Omental fat pad (tissue), 4 donors: ENCODE results near the gene PADI1. TPM values are rescaled to one million over a fixed set of nuclear protein-coding genes. Genes with fewer than 3 reads are reported as not detected.

ENCODE experiments used
- ATAC-seq: fragments of 150-250 bp; one replicate; pipeline ENCODE4 v1.9.1; 2016; ENCODE audit warnings: mild to moderate bottlenecking, moderate library complexity; ENCODE audit not compliant: low FRiP score
- DNase-seq: peaks from one replicate; pipeline ENCODE4 v3.0.0-alpha.2; 2019; ENCODE audit warnings: low spot score
- CTCF ChIP-seq, 3 donors: fragments of 450-650 bp; IDR thresholded peaks; one replicate each; pipeline ENCODE4 v1.5.1; 2016 to 2017; ENCODE audit warnings: antibody characterized with exemption in 3 of 3, mild to moderate bottlenecking in 3 of 3, moderate library complexity in 2 of 3
- total RNA-seq, 4 donors: library from RNA; depleted of rRNA; stranded (reverse); fragments of >200 nt; gene quantifications; one replicate each; pipeline ENCODE4 v1.1.0, GENCODE V29; 2016

PADI1 gene
- total RNA-seq, 4 donors from 2014 or later = not detected

- DNase-seq (no peak), ATAC-seq (no peak)
- TF ChIP-seq CTCF (IDR thresholded peaks at IDR 0.05) = no peak
Measured at GRCh38 chr1:17181781-17182464, 23.0 kb upstream of the PADI1 start.

- no peak for ATAC-seq
- DNase-seq = no peak
- no peak for TF ChIP-seq CTCF (IDR thresholded peaks at IDR 0.05)
Measured at GRCh38 chr1:17183388-17184160, 21.4 kb upstream of the PADI1 start.

GRCh38 chr1:17184161-17184665 is 20.7 kb upstream of the PADI1 start:
- DNase-seq (no peak), ATAC-seq (no peak)
- TF ChIP-seq CTCF (IDR thresholded peaks at IDR 0.05) = no peak

- ATAC-seq = no peak
- DNase-seq = no peak
- TF ChIP-seq CTCF (IDR thresholded peaks at IDR 0.05) = no peak
Measured at GRCh38 chr1:17184822-17185484, 20.0 kb upstream of the PADI1 start.

- DNase-seq = no peak
- TF ChIP-seq CTCF (IDR thresholded peaks at IDR 0.05) = no peak
- no peak for ATAC-seq
Measured at GRCh38 chr1:17185485-17185860, 19.5 kb upstream of the PADI1 start.

- peak; percentile 69 for ATAC-seq
- DNase-seq = no peak
- TF ChIP-seq CTCF (IDR thresholded peaks at IDR 0.05) = no peak
Measured at GRCh38 chr1:17186216-17186909, 18.6 kb upstream of the PADI1 start.
